Ramos (cell line): ENCODE data around the gene TSLP.

ENCODE experiments used
- in situ Hi-C: fragments of 300-500 bp; cut with MboI; formaldehyde crosslinking; loops from one replicate; pipeline ENCODE4 v1.14.3; 2022; ENCODE audit warnings: low sequenced_read_pairs; ENCODE audit not compliant: unreplicated experiment

The TSLP gene

DNA sequence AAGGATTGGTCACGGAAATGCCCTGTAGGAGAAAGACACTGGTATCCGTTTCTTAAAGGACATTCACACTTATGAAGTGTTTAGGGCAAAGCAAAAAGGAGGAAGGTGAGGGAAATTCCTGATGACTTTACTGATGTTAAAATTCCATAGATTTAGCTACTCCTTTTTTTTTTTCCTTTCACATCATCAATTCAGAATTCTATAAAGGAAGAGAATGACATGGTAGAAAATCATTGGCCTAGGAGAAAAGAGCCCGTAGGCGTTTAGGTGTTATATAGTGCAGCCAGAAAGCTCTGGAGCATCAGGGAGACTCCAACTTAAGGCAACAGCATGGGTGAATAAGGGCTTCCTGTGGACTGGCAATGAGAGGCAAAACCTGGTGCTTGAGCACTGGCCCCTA lies at the start of gene TSLP:
TSLP (plus strand) TSS at position 301 of the 400 bp plus-strand sequence. CDS start 178 bp downstream, outside the sequence.
- in situ Hi-C loops, result no loop called here

DNA sequence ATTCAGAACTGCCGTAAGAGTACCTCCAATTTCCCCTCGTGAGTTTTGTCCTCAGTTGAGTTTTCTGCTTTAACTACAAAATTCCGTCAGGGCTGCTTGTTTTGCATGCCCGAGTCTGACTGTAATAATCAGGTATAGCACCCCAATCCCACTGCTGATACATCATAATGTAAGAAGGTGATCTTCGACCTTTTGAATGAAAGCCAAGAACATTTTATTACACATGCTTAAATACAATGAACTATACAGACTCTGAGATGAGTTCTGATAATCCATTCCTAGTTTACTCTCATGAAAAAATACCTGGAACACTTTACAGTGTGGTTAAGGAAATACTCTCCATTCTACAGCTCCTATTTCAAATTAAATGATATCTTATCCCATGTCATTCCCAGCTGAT lies 49.2 kb upstream of the TSLP start:
- in situ Hi-C loops, result no loop called here

DNA sequence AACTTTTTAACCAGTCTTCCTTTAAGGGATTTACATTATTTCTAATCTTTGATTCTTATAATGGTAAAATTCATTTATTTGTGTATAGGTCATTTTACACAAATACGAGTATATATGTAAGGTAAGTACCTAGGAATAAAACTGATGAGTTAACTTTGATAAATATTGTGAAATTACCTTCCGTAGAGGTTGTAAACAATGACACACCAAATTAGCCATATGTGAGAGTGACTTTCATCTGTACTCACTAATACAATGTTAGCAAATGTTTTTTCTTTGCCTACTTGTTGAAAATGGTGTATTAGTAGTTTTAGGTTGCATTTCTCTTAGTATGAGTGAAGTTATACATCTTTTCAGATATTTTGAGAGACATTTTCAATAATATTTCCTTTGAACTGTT lies 42.6 kb upstream of the TSLP start:
- in situ Hi-C loops, result no loop called here

DNA sequence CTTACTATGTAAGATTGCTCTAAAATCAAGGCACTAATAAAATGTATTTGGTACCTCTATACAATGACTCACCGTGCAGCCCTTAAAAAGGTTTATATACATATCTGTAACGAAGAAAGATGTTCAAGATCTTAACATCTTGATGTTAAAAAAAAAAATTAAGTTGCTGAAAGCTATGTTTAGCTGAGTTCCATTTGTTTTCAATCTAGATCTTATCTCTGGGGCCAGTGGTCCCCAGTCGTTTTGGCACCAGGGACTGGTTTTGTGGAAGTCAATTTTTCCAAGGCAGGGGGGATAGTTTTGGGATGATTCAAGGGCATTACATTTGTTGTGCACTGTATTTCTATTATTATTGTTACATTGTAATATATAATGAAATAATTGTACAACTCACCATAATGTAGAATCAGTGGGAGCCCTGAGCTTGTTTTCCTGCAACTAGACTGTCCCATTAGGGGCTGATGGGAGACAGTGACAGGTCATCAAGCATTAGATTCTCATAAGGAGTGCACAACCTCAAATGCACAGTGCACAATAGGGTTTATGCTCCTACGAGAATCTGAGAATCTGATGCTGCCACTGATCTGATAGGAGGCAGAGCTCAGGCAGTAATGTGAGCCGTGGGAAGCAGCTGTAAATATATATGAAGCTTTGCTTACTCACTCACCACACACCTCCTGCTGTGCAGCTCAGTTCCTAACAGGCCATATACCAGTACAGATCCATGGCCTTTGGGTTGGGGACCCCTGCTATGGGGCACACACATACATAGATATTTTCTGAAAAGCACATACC lies 27.6 kb upstream of the TSLP start:
- in situ Hi-C loops, result no loop called here

DNA sequence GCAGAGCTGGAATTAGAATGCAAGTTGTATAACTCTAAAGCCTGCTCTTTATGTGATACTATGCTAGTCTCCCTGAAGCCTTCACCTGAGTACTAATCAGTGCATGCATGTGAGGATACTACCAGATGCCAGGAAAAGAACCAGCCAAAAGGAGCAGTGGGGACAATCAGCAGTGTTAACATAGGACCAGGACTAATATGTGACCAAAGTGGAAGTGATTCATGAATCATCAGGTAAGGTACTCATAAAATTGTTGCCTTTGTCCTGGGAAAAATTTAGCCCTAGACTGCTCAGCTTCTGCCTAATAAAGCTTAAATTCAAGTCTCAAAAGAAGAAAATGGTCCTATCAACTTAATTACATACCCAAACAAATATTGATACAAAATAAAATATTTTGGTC lies 13.4 kb upstream of the TSLP start:
- in situ Hi-C loops, result no loop called here

DNA sequence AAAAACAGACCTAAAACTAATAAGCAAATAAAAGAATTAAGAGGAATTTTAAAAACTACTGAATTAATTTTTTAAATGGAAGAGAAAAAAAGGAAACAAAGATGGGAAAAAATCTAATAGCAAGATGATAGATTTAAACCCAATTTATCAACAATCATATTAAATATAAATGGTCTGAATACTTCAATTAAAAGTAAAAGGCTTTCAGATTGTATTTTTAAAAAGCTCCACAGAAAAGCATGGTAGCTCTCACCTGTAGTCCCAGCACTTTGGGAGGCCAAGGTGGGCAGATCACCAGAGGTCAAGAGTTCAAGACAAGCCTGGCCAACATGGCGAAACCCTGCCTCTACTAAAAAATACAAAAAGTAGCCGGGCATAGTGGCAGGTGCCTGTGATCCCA lies 11.3 kb upstream of the TSLP start:
- in situ Hi-C loops, result no loop called here

DNA sequence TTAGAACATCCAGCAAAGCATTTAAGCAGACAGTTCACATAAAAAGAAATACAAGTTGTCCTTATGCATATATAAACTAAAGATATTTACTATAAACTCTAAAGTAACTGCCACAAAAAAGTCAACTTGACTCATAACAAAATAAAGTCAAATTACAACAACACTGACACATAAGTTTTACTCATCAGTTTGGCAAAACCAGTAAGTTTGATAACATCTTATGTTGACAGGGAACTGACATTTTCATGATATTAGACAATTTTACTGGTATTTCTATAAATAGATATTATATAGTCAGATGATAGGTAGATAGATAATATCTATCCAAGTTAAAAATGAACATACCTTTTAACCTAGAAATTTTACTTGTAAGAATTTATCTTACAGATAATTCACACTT lies 9.9 kb upstream of the TSLP start:
- in situ Hi-C loops, result no loop called here

DNA sequence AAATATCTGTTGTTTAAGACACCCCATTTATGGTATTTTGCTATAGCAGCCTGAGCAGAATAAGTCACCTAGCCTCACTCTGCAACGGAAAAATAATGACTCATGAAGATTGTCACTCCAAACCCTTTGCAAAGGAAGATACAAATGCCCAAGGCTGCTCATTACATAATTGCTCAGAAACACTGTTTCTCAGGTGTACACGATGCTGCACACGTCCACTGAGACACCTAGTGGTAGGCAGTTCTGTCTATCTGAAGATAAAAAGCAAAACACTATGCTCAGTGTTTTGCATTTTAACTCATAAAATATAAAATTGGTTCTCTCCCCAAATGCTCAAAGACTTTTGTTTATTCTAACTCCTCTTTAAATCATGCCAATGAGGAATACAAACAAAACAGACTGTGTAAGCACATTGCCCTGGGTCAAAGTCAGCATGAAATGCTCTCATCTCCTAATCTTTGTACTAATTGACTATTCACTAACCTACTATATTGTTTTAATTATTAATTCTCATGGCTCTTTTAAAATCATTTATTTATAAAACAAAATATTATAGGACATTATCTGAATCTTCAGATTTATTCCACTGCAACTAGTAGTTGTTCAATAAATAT lies 7.7 kb upstream of the TSLP start:
- in situ Hi-C loops, result no loop called here

DNA sequence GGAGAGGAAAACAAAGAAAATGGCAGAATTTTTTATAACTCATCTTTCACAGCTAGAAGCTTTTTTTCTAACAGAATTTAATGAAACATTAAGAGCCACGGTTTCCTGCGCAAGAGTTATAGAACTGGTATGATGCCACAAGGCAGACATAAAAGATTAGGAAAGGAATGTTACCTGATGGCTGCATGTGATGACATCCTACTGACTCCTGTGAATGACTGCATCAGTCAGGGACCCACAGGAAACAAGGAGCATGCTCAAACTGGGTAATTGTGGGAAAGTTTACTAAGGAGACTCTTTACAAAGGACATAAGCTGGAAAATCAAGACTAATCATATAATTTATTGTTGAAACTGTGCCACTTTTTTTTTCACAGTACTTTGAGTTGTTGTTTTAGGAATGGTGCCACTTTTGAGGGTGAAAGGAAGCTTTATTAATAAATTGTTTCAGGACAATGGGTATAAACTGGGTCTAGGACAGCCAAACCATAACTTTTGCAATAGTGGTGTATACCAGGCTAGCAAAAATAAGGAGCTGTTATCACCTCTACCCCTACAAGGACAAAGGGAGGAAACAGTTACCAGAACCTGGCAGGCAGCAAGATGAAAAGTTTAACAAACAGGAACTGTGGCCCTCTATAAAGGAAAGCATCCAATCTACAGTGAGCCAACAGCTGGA lies 5.1 kb upstream of the TSLP start:
- in situ Hi-C loops, result no loop called here

DNA sequence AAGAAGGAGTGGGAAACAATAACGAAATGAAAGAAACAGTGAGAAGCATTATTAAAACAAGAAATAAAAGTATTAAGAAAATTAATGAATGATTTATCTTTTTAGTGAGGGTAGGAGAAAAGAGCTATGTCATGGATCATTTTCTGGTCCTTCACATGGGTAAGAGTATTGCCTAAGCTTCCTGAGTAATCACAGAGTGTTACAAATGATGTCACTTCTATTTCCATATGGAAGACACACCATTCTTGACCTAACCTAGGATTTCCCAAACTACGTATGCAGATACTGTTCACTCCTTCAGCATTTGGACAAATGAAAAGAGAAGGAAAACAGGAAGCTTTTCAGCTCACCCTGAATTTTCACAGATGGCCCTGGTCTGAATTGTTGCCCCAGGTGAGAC lies 3.3 kb upstream of the TSLP start:
- in situ Hi-C loops, result no loop called here

DNA sequence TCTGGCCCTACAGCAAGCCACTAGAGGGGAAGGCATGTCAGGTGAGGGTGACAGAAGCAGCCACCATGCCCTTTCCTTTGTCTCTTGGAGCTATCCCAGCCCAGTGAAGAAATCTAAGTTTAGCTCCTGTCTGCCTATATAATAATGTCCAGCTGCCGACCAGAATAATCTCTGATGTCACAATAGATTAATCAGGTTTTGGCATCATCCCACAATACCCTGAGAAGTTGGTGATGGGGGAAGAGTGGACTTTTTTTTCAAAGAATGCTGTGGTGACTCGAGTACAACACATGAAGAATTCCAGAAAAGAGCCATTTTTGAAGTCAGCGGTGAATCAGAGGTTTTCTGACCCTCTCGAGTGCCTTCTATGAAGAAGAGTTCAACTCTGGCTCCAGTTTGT lies 1.7 kb upstream of the TSLP start:
- in situ Hi-C loops, result no loop called here

DNA sequence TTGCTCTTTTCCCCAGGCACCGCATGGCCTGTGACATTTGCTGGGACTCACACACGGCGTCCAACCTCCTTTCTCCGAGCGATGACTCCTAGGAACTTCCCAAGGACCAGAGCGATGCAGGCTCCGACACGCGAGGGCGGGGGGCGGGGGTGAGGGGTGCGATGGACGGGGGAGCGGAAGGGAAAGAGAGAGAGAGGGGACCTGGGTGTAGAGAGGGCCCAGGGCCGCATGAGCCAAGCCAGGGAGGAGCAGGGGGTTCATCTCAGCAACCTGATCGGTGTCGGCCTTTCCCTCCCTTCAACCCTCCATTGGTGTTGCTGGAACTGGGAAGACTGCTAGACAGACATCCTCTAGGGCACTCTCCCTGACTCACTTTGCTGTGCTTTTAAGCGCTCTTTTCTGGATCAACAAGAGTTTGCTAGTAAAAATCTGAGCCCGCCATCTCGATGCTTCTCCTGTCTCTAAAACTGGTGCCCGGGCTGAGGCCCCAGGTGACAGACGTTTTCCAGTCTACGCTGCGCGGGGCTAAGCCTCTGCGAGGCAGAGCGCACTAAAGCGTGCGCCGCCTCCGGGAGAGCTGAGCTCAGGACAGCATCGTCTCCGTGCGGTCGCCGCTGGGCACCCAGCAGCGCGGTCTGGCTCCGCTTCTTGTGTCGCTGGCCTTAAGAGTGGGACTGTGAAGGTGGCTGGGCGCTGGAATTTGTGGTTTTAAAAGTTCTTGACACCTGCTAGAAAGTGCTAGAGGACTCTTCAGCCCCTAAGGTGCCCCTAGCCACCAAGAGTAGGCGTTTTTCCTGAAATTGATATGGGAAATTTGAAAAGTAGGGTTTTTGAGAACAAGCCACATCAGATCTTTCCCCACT lies 1.0 kb upstream of the TSLP start:
- in situ Hi-C loops, result no loop called here

DNA sequence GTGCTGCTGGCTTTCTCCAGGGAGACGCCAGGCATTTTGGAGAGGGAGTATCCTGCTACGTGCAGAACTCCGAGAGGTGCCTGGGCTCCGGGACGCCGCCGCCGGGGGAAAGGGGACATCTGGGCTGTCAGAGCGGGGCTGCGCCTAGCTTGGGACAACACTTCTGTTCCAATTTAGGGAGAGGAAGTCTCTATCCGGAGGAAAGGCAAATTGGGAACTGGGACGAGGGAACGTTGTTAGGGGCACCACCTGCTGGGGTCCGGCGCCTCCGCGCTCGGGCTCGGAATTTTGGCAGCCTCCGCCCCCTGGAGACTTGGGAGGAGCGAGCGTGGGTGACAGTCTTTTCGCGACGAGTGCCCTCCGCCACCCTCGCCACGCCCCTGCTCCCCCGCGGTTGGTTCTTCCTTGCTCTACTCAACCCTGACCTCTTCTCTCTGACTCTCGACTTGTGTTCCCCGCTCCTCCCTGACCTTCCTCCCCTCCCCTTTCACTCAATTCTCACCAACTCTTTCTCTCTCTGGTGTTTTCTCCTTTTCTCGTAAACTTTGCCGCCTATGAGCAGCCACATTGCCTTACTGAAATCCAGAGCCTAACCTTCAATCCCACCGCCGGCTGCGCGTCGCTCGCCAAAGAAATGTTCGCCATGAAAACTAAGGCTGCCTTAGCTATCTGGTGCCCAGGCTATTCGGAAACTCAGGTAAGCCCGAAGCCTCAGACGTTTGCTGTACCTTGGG lies 1.6 kb downstream of the TSLP start:
- in situ Hi-C loops, result no loop called here

DNA sequence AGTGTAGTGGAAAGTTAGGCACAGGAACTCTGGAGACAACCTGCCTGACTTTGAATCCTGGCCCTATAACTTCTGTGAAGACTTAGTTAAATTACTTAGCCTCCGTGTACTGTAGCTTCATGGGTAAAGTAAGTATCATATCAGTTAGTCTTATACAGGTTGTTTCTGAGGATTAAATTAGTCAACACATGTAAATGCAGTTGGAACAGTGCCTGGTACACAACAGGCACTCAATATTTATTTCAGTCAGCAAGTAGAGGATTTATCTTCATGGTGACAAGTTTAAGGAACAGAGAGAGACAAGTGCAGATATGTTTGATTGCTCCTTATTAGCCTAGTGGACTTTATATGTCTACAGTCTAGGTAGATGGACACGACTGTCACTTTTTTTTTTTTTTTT lies 2.7 kb downstream of the TSLP start:
- in situ Hi-C loops, result no loop called here

DNA sequence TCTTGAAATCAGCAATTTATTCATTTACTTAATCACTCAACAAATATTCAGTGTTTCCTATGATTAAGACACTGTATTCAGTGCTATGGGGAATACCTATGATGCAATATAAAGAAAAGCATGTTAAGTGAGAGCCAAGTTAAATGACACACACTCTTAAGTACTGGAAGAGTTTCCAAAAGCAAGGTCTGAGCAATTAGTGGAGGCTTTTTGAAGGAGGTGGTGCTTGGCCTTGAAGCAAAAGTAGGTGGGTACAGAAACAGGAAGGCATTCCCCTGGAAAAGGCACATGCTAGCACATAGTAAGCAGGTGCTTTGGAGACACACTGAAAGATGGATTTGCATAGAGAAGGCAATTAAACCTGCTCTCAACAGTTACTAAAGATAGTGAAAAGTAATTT lies 4.0 kb downstream of the TSLP start:
- in situ Hi-C loops, result no loop called here

DNA sequence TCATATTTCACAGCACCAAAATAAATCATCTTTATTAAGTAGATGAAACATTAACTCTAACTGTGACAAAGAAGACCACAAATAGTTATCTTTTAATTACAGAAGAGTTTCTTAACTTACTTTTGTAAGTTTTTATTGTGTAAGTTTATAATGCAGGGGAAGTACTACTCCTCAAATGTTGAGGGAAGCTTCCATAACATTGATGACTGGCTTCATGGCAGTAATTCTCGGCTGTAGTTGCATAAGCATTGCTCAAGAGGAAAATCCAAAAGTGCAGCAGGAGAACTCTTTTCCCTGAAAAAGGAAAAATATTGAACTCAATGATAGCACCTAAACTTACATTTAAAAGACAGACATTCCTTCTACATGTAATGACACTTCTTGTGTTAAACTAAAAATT lies 4.6 kb downstream of the TSLP start:
- in situ Hi-C loops, result no loop called here

DNA sequence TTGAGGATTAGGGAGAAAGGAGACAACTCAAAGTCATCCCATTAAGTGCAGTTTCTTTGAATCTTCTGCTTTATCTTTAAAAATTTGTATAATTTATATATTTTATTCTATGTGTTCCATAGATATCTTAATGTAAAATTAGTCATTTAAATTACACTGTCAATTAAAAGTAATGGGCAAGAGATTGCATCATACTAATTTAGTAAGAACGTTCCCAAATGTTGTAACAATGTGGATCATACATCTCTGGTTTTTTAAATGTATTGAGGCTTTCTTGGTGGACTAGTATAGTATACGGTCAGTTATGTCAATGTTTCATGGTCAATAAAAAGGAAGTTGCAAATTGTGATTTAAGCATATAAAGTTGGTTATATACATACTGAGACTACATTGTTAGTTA lies 6.2 kb downstream of the TSLP start:
- in situ Hi-C loops, result no loop called here

DNA sequence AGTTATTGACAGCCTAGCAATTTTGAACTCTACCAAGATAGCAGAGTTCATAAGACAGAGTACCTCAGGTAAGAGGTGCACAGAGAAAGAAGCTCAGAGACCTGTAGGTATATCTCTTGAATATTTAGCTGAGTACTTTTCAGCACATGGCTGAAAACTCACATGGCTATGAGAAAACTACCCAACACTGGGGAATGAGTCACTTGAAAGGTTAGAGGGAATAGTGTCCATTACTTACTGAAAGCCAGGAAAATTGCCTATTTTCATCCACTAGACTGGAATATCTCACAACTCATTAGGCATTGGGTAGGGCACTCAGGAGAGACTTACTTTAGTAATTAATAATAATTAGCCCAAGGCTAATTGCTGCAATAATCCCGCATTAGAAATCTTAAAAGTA lies 8.3 kb downstream of the TSLP start:
- in situ Hi-C loops, result no loop called here

DNA sequence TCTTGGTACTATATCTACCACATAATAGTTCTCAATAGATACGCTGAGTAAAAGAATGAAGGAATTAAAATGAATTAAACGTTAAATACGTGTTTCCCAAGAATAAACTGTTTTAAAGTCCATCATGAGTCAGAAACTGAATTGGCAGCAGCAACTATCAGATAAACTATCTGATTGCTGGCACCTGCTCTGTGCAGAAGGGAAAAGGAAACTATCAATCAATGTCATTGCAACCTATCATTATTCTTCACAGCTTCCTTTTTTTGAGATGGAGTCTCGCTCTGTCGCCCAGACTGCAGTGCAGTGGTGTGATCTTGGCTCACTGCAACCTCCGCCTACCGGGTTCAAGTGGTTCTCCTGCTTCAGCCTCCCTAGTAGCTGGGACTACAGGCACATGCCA lies 11.8 kb downstream of the TSLP start:
- in situ Hi-C loops, result no loop called here
